ENCODE results near the gene IGFL4. TPM values are rescaled to one million over a fixed set of nuclear protein-coding genes. Genes with fewer than 3 reads are reported as not detected.

IGFL4 gene
- polyA plus RNA-seq, 1 donor from 2014 or later: not detected

GRCh38 chr19:46000491-46001246, 40.1 kb downstream of the IGFL4 start:
- H3K4me3 Mint-ChIP-seq: peak overlapping the region; percentile 26 to 88 (median 63)
- no peaks in the 10 kb centered on the region for H3K9me3 Mint-ChIP-seq
- H3K27ac Mint-ChIP-seq: no peak overlapping the region
- peaks cover 9% of the 10 kb centered on the region for H3K27me3 Mint-ChIP-seq
- peaks cover 8% of the 10 kb centered on the region for H3K36me3 Mint-ChIP-seq
- peaks cover 10 to 30% (median 22%) of the 10 kb centered on the region in 3 donors for H3K4me1 Mint-ChIP-seq

GRCh38 chr19:45999653-46000121, 41.1 kb downstream of the IGFL4 start:
- peaks cover 10 to 30% (median 22%) of the 10 kb centered on the region in 3 donors for H3K4me1 Mint-ChIP-seq
- H3K9me3 Mint-ChIP-seq: no peaks in the 10 kb centered on the region
- no peak overlapping the region for H3K27ac Mint-ChIP-seq
- H3K36me3 Mint-ChIP-seq: peaks cover 8% of the 10 kb centered on the region
- peaks cover 9% of the 10 kb centered on the region for H3K27me3 Mint-ChIP-seq
- peak overlapping the region in 2 of 4 donors; percentile 7 to 77 for H3K4me3 Mint-ChIP-seq

- Mint-ChIP-seq H3K4me3 (peak overlapping the region in 1 of 4 donors; percentile 7), H3K36me3 (peaks cover 6% of the 10 kb centered on the region)
Measured at GRCh38 chr19:45998834-45999233, 42.0 kb downstream of the IGFL4 start.

GRCh38 chr19:45996933-45997332, 43.9 kb downstream of the IGFL4 start:
- Mint-ChIP-seq H3K9me3 (no peaks in the 10 kb centered on the region), H3K27me3 (peaks cover 9% of the 10 kb centered on the region), H3K36me3 (peaks cover 8% of the 10 kb centered on the region), H3K4me3 (peak overlapping the region in 3 of 4 donors; percentile 26 to 77 (median 29)), H3K27ac (peak overlapping the region in 1 of 3 donors; percentile 47), H3K4me1 (peaks cover 10 to 29% (median 22%) of the 10 kb centered on the region in 3 donors)

More at GRCh38 chr19:45998834-45999233, 42.0 kb downstream of the IGFL4 start:
- Mint-ChIP-seq H3K27ac (no peak overlapping the region), H3K27me3 (peaks cover 9% of the 10 kb centered on the region), H3K4me1 (peaks cover 10 to 30% (median 22%) of the 10 kb centered on the region in 3 donors), H3K9me3 (no peaks in the 10 kb centered on the region)

- Mint-ChIP-seq H3K4me1 (peaks cover 10 to 27% (median 22%) of the 10 kb centered on the region in 3 donors), H3K4me3 (no peak overlapping the region), H3K27me3 (peaks cover 10% of the 10 kb centered on the region), H3K9me3 (no peaks in the 10 kb centered on the region), H3K36me3 (peaks cover 6% of the 10 kb centered on the region), H3K27ac (no peak overlapping the region)
Measured at GRCh38 chr19:45995715-45996385, 45.0 kb downstream of the IGFL4 start.

GRCh38 chr19:45994998-45995714, 45.6 kb downstream of the IGFL4 start, which contains the start of gene CCDC61:
Gene CCDC61, plus strand, starts transcription at chr19:45995467. Its CDS starts 7,552 bp downstream, at chr19:46003019.
- H3K4me3 Mint-ChIP-seq: peak within 1 kb of the TSS in 1 of 4 donors; percentile 77
- no peaks in the 10 kb centered on the region for H3K9me3 Mint-ChIP-seq
- H3K27ac Mint-ChIP-seq: no peak within 1 kb of the TSS
- peaks cover 6% of the 10 kb centered on the region for H3K36me3 Mint-ChIP-seq
- H3K4me1 Mint-ChIP-seq: peaks cover 5 to 20% (median 18%) of the 10 kb centered on the region in 3 donors
- peaks cover 7% of the 10 kb centered on the region for H3K27me3 Mint-ChIP-seq

- Mint-ChIP-seq H3K27ac (no peak overlapping the region), H3K27me3 (peaks cover 8% of the 10 kb centered on the region), H3K4me1 (peaks cover 5 to 17% (median 14%) of the 10 kb centered on the region in 3 donors), H3K4me3 (no peak overlapping the region), H3K36me3 (peaks cover 4% of the 10 kb centered on the region), H3K9me3 (no peaks in the 10 kb centered on the region)
Measured at GRCh38 chr19:45994456-45994997, 46.3 kb downstream of the IGFL4 start.

GRCh38 chr19:45990113-45990728, 50.6 kb downstream of the IGFL4 start:
- no peaks in the 10 kb centered on the region for H3K4me1 Mint-ChIP-seq
- H3K4me3 Mint-ChIP-seq: no peak overlapping the region
- H3K36me3 Mint-ChIP-seq: peaks cover 2% of the 10 kb centered on the region
- H3K27me3 Mint-ChIP-seq: peaks cover 15% of the 10 kb centered on the region
- H3K27ac Mint-ChIP-seq: peak overlapping the region in 1 of 3 donors; percentile 65
- no peaks in the 10 kb centered on the region for H3K9me3 Mint-ChIP-seq

Other genes with a start within 250 kb of the IGFL4 start
- gene DMWD, start 248.2 kb downstream of the IGFL4 start, polyA plus RNA-seq: 16.7 TPM
- gene RSPH6A, start 225.7 kb downstream of the IGFL4 start, polyA plus RNA-seq: not detected
- gene SYMPK, start 177.9 kb downstream of the IGFL4 start, polyA plus RNA-seq: 26.8 TPM
- not detected for gene FOXA3, start 176.7 kb downstream of the IGFL4 start, polyA plus RNA-seq
- 10.0 TPM for gene IRF2BP1, start 154.9 kb downstream of the IGFL4 start, polyA plus RNA-seq
- 0.70 TPM for gene MYPOP, start 138.4 kb downstream of the IGFL4 start, polyA plus RNA-seq
- gene NANOS2, start 126.2 kb downstream of the IGFL4 start, polyA plus RNA-seq: not detected
- gene NOVA2, start 67.1 kb downstream of the IGFL4 start, polyA plus RNA-seq: not detected
- 8.7 TPM for gene CCDC61, start 45.5 kb downstream of the IGFL4 start, polyA plus RNA-seq
- gene PGLYRP1, start 17.9 kb downstream of the IGFL4 start, polyA plus RNA-seq: not detected
- not detected for gene IGFL3, start 83.7 kb upstream of the IGFL4 start, polyA plus RNA-seq
- not detected for gene IGFL2, start 107.2 kb upstream of the IGFL4 start, polyA plus RNA-seq
- not detected for gene IGFL1, start 188.7 kb upstream of the IGFL4 start, polyA plus RNA-seq

All from IgD-negative memory B cell (primary cell).